ENCODE results near the gene POC5.

GRCh38 chr5:75744355-75744754 is 27.1 kb upstream of the POC5 start:
- no peak for TF ChIP-seq CTCF (IDR thresholded peaks at IDR 0.05; ENCODE audit: insufficient read depth, low read length, poor library complexity, severe bottlenecking)
- no peak for TF ChIP-seq EZH2phosphoT487 (conservative IDR thresholded peaks at IDR 0.05; ENCODE audit: low read length)

Measured in SU-DHL-6 (cell line).